ENCODE measurements around the gene NBEAL1. TPM values are rescaled to one million over a fixed set of nuclear protein-coding genes. Genes with fewer than 3 reads are reported as not detected.

Gene NBEAL1
- total and polyA plus RNA-seq, 2 of the 8 experiments (the other 6 are each of a cell fraction or from before 2014, with no cell fraction given), result 2.3 to 10.7 TPM

GRCh38 chr2:203170502-203170901, 155.8 kb downstream of the NBEAL1 start:
- no peak overlapping the region for H2AK5ac ChIP-seq (ENCODE audit: low read depth, low read length)
- H3K79me2 ChIP-seq (ENCODE audit: control insufficient read depth in 1 of 2, insufficient read depth in 2 of 2, low read length in 2 of 2), result no peaks in the 10 kb centered on the region
- H2BK20ac ChIP-seq (ENCODE audit: low read length), result no peak overlapping the region
- no peak overlapping the region for H2BK5ac ChIP-seq (ENCODE audit: low read depth, low read length)
- no peak overlapping the region for H3K14ac ChIP-seq (ENCODE audit: insufficient read length)
- no peak overlapping the region for H3K9ac ChIP-seq (replicated peaks in 1 of 4; ENCODE audit: extremely low read depth in 1 of 4, low read depth in 3 of 4, low read length in 3 of 4)
- H4K20me1 ChIP-seq (replicated peaks in 1 of 2; ENCODE audit: control insufficient read depth in 1 of 2, insufficient read depth in 2 of 2, low read length in 2 of 2), result no peaks in the 10 kb centered on the region
- ChIA-PET POLR2A (ENCODE audit: partially characterized antibody) (no interaction called here), CTCF (ENCODE audit: partially characterized antibody) (no interaction called here)
- H3K18ac ChIP-seq (ENCODE audit: extremely low read depth, low read length), result no peak overlapping the region
- H2BK12ac ChIP-seq (ENCODE audit: low read depth, low read length), result no peak overlapping the region
- H3K4ac ChIP-seq (replicated peaks; ENCODE audit: insufficient read length, low read depth, low read length), result no peak overlapping the region
- no peaks in the 10 kb centered on the region for H3K36me3 ChIP-seq (ENCODE audit: control insufficient read depth in 2 of 4, insufficient read depth in 4 of 4, low read length in 3 of 4)
- H3K4me1 ChIP-seq (replicated peaks in 1 of 4; ENCODE audit: control insufficient read depth in 3 of 4, insufficient read depth in 4 of 4, low read length in 3 of 4), result no peaks in the 10 kb centered on the region
- H3K27me3 ChIP-seq (replicated peaks in 1 of 4; ENCODE audit: control insufficient read depth in 3 of 4, extremely low read depth in 1 of 4, insufficient read depth in 3 of 4, low read length in 3 of 4), result no peaks in the 10 kb centered on the region
- H4K8ac ChIP-seq (ENCODE audit: extremely low read depth, insufficient read depth, low read length), result no peak overlapping the region
- no peak overlapping the region for H3K4me2 ChIP-seq (ENCODE audit: insufficient read depth in 1 of 2, low read depth in 2 of 2, low read length in 2 of 2)
- H3K23ac ChIP-seq (ENCODE audit: insufficient read length), result no peak overlapping the region
- H4K91ac ChIP-seq (replicated peaks; ENCODE audit: insufficient read length, low read length), result no peak overlapping the region
- no peak overlapping the region for H3K4me3 ChIP-seq (ENCODE audit: extremely low read depth in 1 of 4, insufficient read depth in 2 of 4, low read depth in 3 of 4, low read length in 4 of 4)
- no peak overlapping the region for H3K27ac ChIP-seq (ENCODE audit: low read depth, low read length)
- no peaks in the 10 kb centered on the region for H3K79me1 ChIP-seq (ENCODE audit: low read depth, low read length)
- H4K5ac ChIP-seq (ENCODE audit: insufficient read length, low read depth, low read length), result no peak overlapping the region
- H2BK15ac ChIP-seq (ENCODE audit: low read length), result no peak overlapping the region
- WGBS, 2 experiments (ENCODE audit: extremely low coverage in 1 of 2, insufficient coverage in 1 of 2, insufficient read length in 1 of 2, insufficient replicate concordance in 2 of 2, low coverage in 1 of 2, low lambda C conversion rate in 2 of 2, missing lambda C conversion rate in 1 of 2), result 95% methylated on average over 4 of the region's 4 CpGs; no CpG with 5 or more reads in 1 of the 2 experiments
- H3K23me2 ChIP-seq (ENCODE audit: low read depth, low read length), result no peaks in the 10 kb centered on the region
- no peaks in the 10 kb centered on the region for H3K9me3 ChIP-seq (ENCODE audit: insufficient read depth in 2 of 2, low read depth in 1 of 2, low read length in 1 of 2)
- no peak overlapping the region for H2AFZ ChIP-seq (ENCODE audit: low read length)
- DNase-seq (ENCODE audit: low read depth in 1 of 2, low spot score in 2 of 2) (no peak), FAIRE-seq (no peak)
- no peak overlapping the region for H3K56ac ChIP-seq (replicated peaks; ENCODE audit: insufficient read length, low read depth, low read length)
- no peak overlapping the region for H2BK120ac ChIP-seq (replicated peaks; ENCODE audit: low read depth, low read length)
- TF ChIP-seq ZNF274 (IDR thresholded peaks at IDR 0.05; ENCODE audit: borderline replicate concordance, extremely low read depth, low read length), result no peak
- no peak for TF ChIP-seq YY1 (IDR thresholded peaks at IDR 0.05; ENCODE audit: low read depth, low read length)
